ENCODE measurements around the gene YIPF5.

- TF ChIP-seq POLR2A (IDR thresholded peaks at IDR 0.05): no peak
- no peak for TF ChIP-seq CTCF (IDR thresholded peaks at IDR 0.05)
These were observed 37.5 kb upstream of the YIPF5 start for GRCh38 chr5:144207875-144208444.
